ENCODE data around the gene SMTN. TPM values are rescaled to one million over a fixed set of nuclear protein-coding genes. Genes with fewer than 3 reads are reported as not detected.
A peak's percentile ranks its signal among the peaks of the same experiment; 100 is the strongest.

Gene SMTN
- total RNA-seq, 1 donor from 2014 or later: 47.2 TPM

- DNase-seq (ENCODE audit: low spot score): peak; percentile 86
- H3K27me3 Mint-ChIP-seq (ENCODE audit: low read depth): no peaks in the 10 kb centered on the region
- no peak overlapping the region for H3K27ac Mint-ChIP-seq (ENCODE audit: unreplicated experiment)
- no peaks in the 10 kb centered on the region for H3K9me3 Mint-ChIP-seq (ENCODE audit: low read depth)
- peaks cover 19% of the 10 kb centered on the region for H3K4me1 Mint-ChIP-seq (ENCODE audit: low read depth)
- TF ChIP-seq CTCF (IDR thresholded peaks at IDR 0.05): no peak
- no peak overlapping the region for H3K4me3 Mint-ChIP-seq (ENCODE audit: unreplicated experiment)
- H3K36me3 Mint-ChIP-seq (ENCODE audit: low read depth): no peaks in the 10 kb centered on the region
Measured at GRCh38 chr22:31126869-31127175, 45.7 kb downstream of the SMTN start.

- no peak for TF ChIP-seq CTCF (IDR thresholded peaks at IDR 0.05)
- H3K4me3 Mint-ChIP-seq (ENCODE audit: unreplicated experiment): no peak overlapping the region
- peaks cover 17% of the 10 kb centered on the region for H3K4me1 Mint-ChIP-seq (ENCODE audit: low read depth)
- no peaks in the 10 kb centered on the region for H3K9me3 Mint-ChIP-seq (ENCODE audit: low read depth)
- DNase-seq (ENCODE audit: low spot score): peak; percentile 90
- H3K27ac Mint-ChIP-seq (ENCODE audit: unreplicated experiment): no peak overlapping the region
- no peaks in the 10 kb centered on the region for H3K36me3 Mint-ChIP-seq (ENCODE audit: low read depth)
- H3K27me3 Mint-ChIP-seq (ENCODE audit: low read depth): no peaks in the 10 kb centered on the region
Measured at GRCh38 chr22:31127181-31127772, 46.2 kb downstream of the SMTN start.

- Mint-ChIP-seq H3K4me3 (ENCODE audit: unreplicated experiment) (no peak overlapping the region), H3K36me3 (ENCODE audit: low read depth) (no peaks in the 10 kb centered on the region), H3K9me3 (ENCODE audit: low read depth) (no peaks in the 10 kb centered on the region), H3K27me3 (ENCODE audit: low read depth) (no peaks in the 10 kb centered on the region), H3K27ac (ENCODE audit: unreplicated experiment) (no peak overlapping the region), H3K4me1 (ENCODE audit: low read depth) (peaks cover 10% of the 10 kb centered on the region)
- DNase-seq (ENCODE audit: low spot score): peak; percentile 42
- no peak for TF ChIP-seq CTCF (IDR thresholded peaks at IDR 0.05)
Measured at GRCh38 chr22:31128156-31128555, 47.0 kb downstream of the SMTN start.

- DNase-seq (ENCODE audit: low spot score): peak; percentile 12
- Mint-ChIP-seq H3K27ac (ENCODE audit: unreplicated experiment) (no peak overlapping the region), H3K36me3 (ENCODE audit: low read depth) (no peaks in the 10 kb centered on the region), H3K27me3 (ENCODE audit: low read depth) (no peaks in the 10 kb centered on the region), H3K4me3 (ENCODE audit: unreplicated experiment) (no peak overlapping the region), H3K4me1 (ENCODE audit: low read depth) (peaks cover 5% of the 10 kb centered on the region), H3K9me3 (ENCODE audit: low read depth) (no peaks in the 10 kb centered on the region)
- no peak for TF ChIP-seq CTCF (IDR thresholded peaks at IDR 0.05)
Measured at GRCh38 chr22:31130873-31131272, 49.8 kb downstream of the SMTN start.

GRCh38 chr22:31133911-31134310, 52.8 kb downstream of the SMTN start:
- Mint-ChIP-seq H3K27me3 (ENCODE audit: low read depth) (peaks cover 3% of the 10 kb centered on the region), H3K36me3 (ENCODE audit: low read depth) (no peaks in the 10 kb centered on the region), H3K4me3 (ENCODE audit: unreplicated experiment) (no peak overlapping the region), H3K27ac (ENCODE audit: unreplicated experiment) (no peak overlapping the region), H3K4me1 (ENCODE audit: low read depth) (peaks cover 5% of the 10 kb centered on the region), H3K9me3 (ENCODE audit: low read depth) (no peaks in the 10 kb centered on the region)
- no peak for DNase-seq (ENCODE audit: low spot score)
- no peak for TF ChIP-seq CTCF (IDR thresholded peaks at IDR 0.05)
